Thyroid gland (tissue), 4 donors: ENCODE results near the gene GDF11. TPM values are rescaled to one million over a fixed set of nuclear protein-coding genes. Genes with fewer than 3 reads are reported as not detected.
A peak's percentile ranks its signal among the peaks of the same experiment; 100 is the strongest.

Source experiments
- DNase-seq, 2 donors: peaks; one replicate each; pipeline ENCODE4 v3.0.0-alpha.2; 2019
- H3K27ac ChIP-seq, 3 donors: fragments of 200-600 bp; sonication (generic); 1 replicate in 2 of 3; 2 replicates in 1 of 3; pipeline ENCODE4 v1.5.1; 2016 to 2019; ENCODE audit warnings: mild to moderate bottlenecking in 1 of 3, moderate library complexity in 1 of 3
- H3K27me3 ChIP-seq: fragments of 200-600 bp; sonication (generic); one replicate; pipeline ENCODE4 v1.5.1; 2019
- H3K36me3 ChIP-seq, 2 donors: fragments of 200-600 bp; sonication (generic); one replicate each; pipeline ENCODE4 v1.5.1; 2016 to 2019
- H3K4me1 ChIP-seq, 2 donors: fragments of 200-600 bp; sonication (generic); one replicate each; pipeline ENCODE4 v1.5.1; 2017 to 2019
- H3K4me3 ChIP-seq, 3 donors: fragments of 200-600 bp; sonication (generic); replicated peaks in 1 of 3; 1 replicate in 2 of 3; 2 replicates in 1 of 3; pipeline ENCODE4 v1.5.1; 2016; ENCODE audit warnings: mild to moderate bottlenecking in 1 of 3
- H3K9me3 ChIP-seq: fragments of 200-600 bp; sonication (generic); one replicate; pipeline ENCODE4 v1.5.1; 2017
- CTCF ChIP-seq, 6 experiments: fragments of 200-600 bp in 3 of 6; fragments of 450-650 bp in 3 of 6; sonication (generic) in 3 of 6; IDR thresholded peaks; one replicate each; pipeline ENCODE4 v1.5.1; 2016 to 2019; ENCODE audit warnings: antibody characterized with exemption in 6 of 6, mild to moderate bottlenecking in 2 of 6, inconsistent platforms in 1 of 6, moderate library complexity in 1 of 6
- POLR2A ChIP-seq, 2 donors: fragments of 450-650 bp; IDR thresholded peaks; one replicate each; pipeline ENCODE4 v1.6.1; 2017; ENCODE audit warnings: antibody characterized with exemption in 2 of 2, mild to moderate bottlenecking in 2 of 2, moderate library complexity in 1 of 2
- WGBS, 2 donors: methylation state at CpG; one replicate each; pipeline ENCODE4 v1.1.5; 2017; 5-methylcytosine and 5-hydroxymethylcytosine counted together
- intact Hi-C: fragments of 100-400 bp; cut with DNase I; formaldehyde crosslinking; loops from one replicate; pipeline ENCODE4 v1.15.1; 2023
- total RNA-seq, 4 donors: library from RNA; depleted of rRNA; stranded (reverse); fragments of >200 nt; gene quantifications; one replicate each; pipeline ENCODE4 v1.2.3, GENCODE V29; 2016

The GDF11 gene
- total RNA-seq, 4 donors from 2014 or later, result 4.8 to 7.5 (median 6.7) TPM

- no peak overlapping the region for H3K27ac ChIP-seq
- peaks cover 25 to 28% of the 10 kb centered on the region in 2 donors for H3K4me1 ChIP-seq
- no peaks in the 10 kb centered on the region for H3K9me3 ChIP-seq
- H3K36me3 ChIP-seq, result no peaks in the 10 kb centered on the region
- H3K27me3 ChIP-seq, result no peaks in the 10 kb centered on the region
- WGBS, 2 donors, result 38 to 64% methylated on average over 1 of the region's 1 CpG
- TF ChIP-seq CTCF (IDR thresholded peaks at IDR 0.05), result no peak
- TF ChIP-seq POLR2A (IDR thresholded peaks at IDR 0.05), result no peak
- no peak for DNase-seq
- H3K4me3 ChIP-seq, result no peak overlapping the region
- intact Hi-C loops, result no loop called here
Observed at GRCh38 chr12:55712700-55713415, 30.1 kb upstream of the GDF11 start.

- whole genome bisulfite sequencing, 2 donors, result 86% methylated on average over 2 of the region's 2 CpGs
- no peaks in the 10 kb centered on the region for H3K27me3 ChIP-seq
- no peak for DNase-seq
- H3K4me3 ChIP-seq, result no peak overlapping the region
- peaks cover 23 to 27% of the 10 kb centered on the region in 2 donors for H3K4me1 ChIP-seq
- TF ChIP-seq CTCF (IDR thresholded peaks at IDR 0.05), result no peak
- no peak for TF ChIP-seq POLR2A (IDR thresholded peaks at IDR 0.05)
- H3K36me3 ChIP-seq, result no peaks in the 10 kb centered on the region
- H3K9me3 ChIP-seq, result no peaks in the 10 kb centered on the region
- no peak overlapping the region for H3K27ac ChIP-seq
- intact Hi-C loops, result no loop called here
Observed at GRCh38 chr12:55713721-55714120, 29.2 kb upstream of the GDF11 start.

- TF ChIP-seq POLR2A (IDR thresholded peaks at IDR 0.05), result no peak
- TF ChIP-seq CTCF (IDR thresholded peaks at IDR 0.05), result no peak
- no peaks in the 10 kb centered on the region for H3K27me3 ChIP-seq
- peak overlapping the region; percentile 70 to 88 (median 87) for H3K27ac ChIP-seq
- WGBS, 2 donors, result 55 to 56% methylated on average over 7 of the region's 7 CpGs
- no peaks in the 10 kb centered on the region for H3K9me3 ChIP-seq
- DNase-seq, result no peak
- no peaks in the 10 kb centered on the region for H3K36me3 ChIP-seq
- intact Hi-C loops, result no loop called here
- H3K4me3 ChIP-seq, result peak overlapping the region in 2 of 3 donors; percentile 21 to 69
- peaks cover 23 to 35% of the 10 kb centered on the region in 2 donors for H3K4me1 ChIP-seq
Observed at GRCh38 chr12:55715169-55715764, 27.7 kb upstream of the GDF11 start.

- peak; percentile 96 to 97 for DNase-seq
- 0 to 1% methylated on average over 12 to 39 of the region's 42 CpGs for whole genome bisulfite sequencing, 2 donors
- H3K27ac ChIP-seq, result peak within 1 kb of the TSS; percentile 70 to 88 (median 87)
- no peaks in the 10 kb centered on the region for H3K27me3 ChIP-seq
- no peaks in the 10 kb centered on the region for H3K36me3 ChIP-seq
- H3K4me1 ChIP-seq, result peaks cover 23 to 35% of the 10 kb centered on the region in 2 donors
- intact Hi-C loops, result no loop called here
- H3K4me3 ChIP-seq, result peak within 1 kb of the TSS; percentile 19 to 69 (median 21)
- peak in 1 of 2 donors; percentile 56 for TF ChIP-seq POLR2A (IDR thresholded peaks at IDR 0.05)
- peak in 2 of 6 experiments; percentile 2 to 21 for TF ChIP-seq CTCF (IDR thresholded peaks at IDR 0.05)
- no peaks in the 10 kb centered on the region for H3K9me3 ChIP-seq
Observed at GRCh38 chr12:55715833-55716581, 26.9 kb upstream of the GDF11 start, which contains the start of gene BLOC1S1. BLOC1S1 (plus strand) TSS chr12:55716046; CDS start chr12:55716052, 6 bp downstream.
